Epithelial cell of proximal tubule (primary cell): ENCODE data around the gene S100A4. TPM values are rescaled to one million over a fixed set of nuclear protein-coding genes. Genes with fewer than 3 reads are reported as not detected.
"Not testable (repeated sequence)": the region's sequence is repeated elsewhere in the genome, so short reads cannot be mapped to it uniquely, and the experiment has no call there.

Source experiments
- DNase-seq: peaks from one replicate; pipeline ENCODE4 v3.0.0-alpha.2; 2011; ENCODE audit warnings: low read depth
- H3K4me3 ChIP-seq: 2 replicates; pipeline ENCODE4 v1.5.1; 2011; ENCODE audit warnings: low read depth, mild to moderate bottlenecking, low read length
- total RNA-seq: library from RNA; depleted of rRNA; stranded (reverse); fragments of >200 nt; gene quantifications from 2 replicates; pipeline ENCODE4 v1.2.3, GENCODE V29; 2015
- TF ChIP-seq, protein P1 (sequence below): conservative IDR thresholded peaks from 2 replicates; pipeline ENCODE4 v1.5.1; 2012; ENCODE audit warnings: low read depth, mild to moderate bottlenecking, low read length

Gene S100A4
- total RNA-seq, 1 donor from 2014 or later, result 33.8 TPM

DNA sequence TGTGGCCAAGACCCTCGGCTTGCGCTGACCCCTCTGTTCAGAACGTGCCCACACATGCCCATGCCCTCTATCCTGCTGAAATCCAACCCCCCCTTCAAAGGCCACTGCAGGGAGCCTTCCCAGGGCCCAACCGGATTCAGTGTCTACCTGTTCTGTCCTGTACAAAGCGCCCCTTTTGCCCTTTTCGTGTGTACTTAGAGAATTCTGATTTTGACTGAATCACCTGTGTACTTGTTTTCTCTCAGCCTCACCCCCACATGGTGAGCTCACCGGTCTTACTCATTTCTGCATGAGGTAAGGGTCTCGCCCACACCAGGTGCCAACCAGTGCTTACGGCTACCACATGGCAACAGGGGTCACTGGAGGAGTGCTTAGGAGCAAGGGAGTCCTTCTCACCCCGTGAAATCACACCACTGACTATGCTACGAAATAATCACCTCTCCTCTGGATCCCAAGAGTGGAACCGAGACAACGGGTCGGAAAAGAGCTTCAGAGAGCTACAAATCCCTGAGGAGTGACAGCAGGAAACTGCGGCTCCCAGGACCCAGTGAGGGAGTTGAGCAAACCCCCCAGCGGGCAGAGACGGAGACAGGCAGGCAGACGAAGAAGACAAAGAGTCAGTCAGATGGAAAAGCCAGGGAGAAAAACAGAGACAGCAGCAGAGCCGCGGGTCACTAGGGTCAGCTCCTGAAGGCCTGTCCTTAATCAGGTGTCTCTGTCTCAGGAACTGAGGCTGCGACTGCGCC, 22.2 kb upstream of the S100A4 start:
- TF ChIP-seq, protein P1, sequence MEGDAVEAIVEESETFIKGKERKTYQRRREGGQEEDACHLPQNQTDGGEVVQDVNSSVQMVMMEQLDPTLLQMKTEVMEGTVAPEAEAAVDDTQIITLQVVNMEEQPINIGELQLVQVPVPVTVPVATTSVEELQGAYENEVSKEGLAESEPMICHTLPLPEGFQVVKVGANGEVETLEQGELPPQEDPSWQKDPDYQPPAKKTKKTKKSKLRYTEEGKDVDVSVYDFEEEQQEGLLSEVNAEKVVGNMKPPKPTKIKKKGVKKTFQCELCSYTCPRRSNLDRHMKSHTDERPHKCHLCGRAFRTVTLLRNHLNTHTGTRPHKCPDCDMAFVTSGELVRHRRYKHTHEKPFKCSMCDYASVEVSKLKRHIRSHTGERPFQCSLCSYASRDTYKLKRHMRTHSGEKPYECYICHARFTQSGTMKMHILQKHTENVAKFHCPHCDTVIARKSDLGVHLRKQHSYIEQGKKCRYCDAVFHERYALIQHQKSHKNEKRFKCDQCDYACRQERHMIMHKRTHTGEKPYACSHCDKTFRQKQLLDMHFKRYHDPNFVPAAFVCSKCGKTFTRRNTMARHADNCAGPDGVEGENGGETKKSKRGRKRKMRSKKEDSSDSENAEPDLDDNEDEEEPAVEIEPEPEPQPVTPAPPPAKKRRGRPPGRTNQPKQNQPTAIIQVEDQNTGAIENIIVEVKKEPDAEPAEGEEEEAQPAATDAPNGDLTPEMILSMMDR, result no peak
- H3K4me3 ChIP-seq, result peak overlapping the region; percentile 33
- peak; percentile 90 for DNase-seq

DNA sequence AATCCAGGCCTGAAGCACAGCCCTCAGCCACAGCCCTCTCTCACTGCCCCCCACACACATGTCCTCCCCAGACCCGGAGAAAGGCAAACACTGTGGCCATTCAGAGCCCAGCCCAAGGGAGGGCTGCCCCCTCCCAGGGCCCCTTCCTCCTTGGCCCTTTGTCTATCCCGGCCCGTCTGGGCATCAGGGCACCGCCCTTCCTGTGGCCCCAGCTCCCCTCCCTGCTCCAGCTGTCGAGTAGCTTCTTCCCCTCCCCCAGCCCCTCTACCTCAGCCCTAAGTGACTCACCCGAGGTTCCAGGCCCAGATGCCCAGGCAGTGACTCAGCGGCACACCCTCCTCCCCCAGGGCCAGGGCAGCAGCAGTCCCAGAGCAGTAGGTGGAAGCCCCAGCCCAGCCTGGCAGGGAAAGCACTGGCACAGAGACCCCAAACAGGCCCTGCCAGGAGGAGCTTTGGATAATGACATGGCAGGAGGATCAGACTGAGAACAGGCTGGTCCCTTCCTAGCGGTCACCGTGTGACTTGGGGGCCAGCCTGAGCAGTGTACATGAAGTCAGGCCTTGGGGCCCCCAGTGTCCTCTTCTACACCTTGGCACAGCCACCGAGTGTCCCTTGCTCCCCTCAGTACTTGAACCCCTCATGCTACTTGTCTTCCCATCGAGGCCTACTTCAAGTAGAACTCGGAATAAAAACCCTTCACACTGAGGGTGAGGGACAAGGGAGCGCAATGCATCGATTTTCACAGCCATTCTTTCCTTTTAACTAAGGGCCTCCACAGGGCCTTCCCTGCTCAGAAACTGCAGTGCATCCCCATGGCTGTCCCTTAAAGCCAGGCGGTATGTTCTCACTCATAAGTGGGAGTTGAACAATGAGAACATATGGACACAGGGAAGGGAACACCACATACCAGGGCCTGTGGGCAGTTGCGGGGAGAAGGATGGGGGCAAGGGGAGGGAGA, 21.1 kb upstream of the S100A4 start:
- DNase-seq, result peak; percentile 87
- no peak overlapping the region for H3K4me3 ChIP-seq
- TF ChIP-seq, protein P1, result no peak

DNA sequence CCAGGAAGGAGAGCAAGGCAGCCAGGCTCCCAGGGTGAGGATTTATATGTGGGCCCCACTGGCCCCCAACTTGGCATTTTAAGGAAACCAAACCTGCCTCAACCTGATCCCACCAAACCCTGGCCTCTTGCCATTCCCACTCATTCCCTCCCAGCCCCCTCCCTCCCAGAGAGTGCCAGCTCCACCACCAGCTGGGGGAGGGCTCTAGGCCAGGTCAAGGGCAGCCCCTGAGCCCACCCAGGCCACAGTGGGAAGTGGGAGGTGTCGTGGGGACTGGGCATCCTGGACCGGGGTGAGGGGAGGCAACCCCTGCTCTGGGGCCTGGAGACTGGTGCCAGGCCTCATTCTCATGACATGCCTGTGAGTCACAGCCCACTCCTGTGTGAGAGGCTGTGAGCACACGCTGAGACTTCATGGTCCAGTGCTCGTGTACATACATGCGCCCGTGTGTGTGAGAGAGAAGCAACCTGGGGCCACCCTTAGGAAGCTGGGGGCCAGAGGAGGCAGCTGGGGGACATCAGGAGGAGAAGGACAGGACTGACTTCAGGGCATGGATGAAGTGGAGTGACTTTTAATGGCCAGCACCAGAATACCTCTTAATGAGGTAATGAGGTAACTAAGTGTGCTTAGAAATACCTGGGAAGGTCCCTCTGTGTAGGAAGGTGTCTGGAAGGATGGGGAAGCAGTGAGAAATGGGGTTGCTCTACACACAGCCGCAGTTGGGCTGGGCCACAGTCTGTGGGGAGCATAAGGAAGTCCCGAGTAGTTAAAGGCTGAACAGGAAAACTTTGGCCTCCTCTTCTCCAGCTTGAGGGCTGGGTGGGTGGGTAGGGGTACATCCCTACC, 20.1 kb upstream of the S100A4 start, which contains the start of gene S100A2:
S100A2 (minus strand) TSS at position 316 of the 846 bp plus-strand sequence. CDS start 1,967 bp downstream, outside the sequence.
- peak within 1 kb of the TSS; percentile 36 for H3K4me3 ChIP-seq
- TF ChIP-seq, protein P1, result no peak
- peak; percentile 88 for DNase-seq

DNA sequence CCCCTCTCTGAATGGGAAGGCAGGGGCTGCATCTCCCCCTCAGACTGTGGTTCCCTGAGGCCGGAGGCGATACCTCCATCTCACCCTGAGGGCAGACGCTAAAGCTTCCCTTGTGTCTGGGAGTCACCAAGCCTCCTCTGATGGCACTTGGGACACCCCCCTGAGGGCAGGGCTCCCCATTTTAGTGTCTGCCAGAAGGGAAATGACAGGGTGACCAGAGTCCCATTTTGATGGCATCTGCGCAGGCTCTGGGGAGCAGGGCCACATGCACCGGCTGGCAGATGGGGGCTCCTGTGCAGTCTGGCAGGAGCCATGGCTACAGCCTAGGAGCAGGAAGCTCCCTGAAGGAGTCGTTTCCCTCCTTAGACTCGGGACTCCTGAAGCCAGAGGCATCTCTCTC, 18.4 kb upstream of the S100A4 start:
- peak overlapping the region; percentile 36 for H3K4me3 ChIP-seq
- no peak for DNase-seq

DNA sequence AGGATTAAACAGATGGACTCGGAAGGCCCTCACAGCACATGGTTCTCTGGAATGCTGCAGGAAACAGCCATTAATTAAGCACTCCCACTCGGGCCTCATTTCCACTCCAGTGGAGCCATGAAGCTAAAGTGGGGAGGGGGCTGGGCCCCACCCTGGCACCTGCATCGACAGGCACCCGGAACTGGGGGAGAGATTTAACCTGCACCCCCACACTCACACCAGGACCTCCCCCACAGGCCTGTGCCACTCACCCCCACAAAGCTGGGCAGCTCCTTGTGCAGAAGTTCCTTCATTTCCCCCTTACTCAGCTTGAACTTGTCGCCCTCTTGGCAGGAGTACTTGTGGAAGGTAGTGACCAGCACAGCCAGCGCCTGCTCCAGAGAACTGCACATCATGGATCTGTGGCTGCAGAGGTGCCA, 17.9 kb upstream of the S100A4 start:
- TF ChIP-seq, protein P1, result no peak
- peak overlapping the region; percentile 36 for H3K4me3 ChIP-seq
- no peak for DNase-seq

More for the DNA sequence above, 18.4 kb upstream of the S100A4 start:
- TF ChIP-seq, protein P1, result no peak

DNA sequence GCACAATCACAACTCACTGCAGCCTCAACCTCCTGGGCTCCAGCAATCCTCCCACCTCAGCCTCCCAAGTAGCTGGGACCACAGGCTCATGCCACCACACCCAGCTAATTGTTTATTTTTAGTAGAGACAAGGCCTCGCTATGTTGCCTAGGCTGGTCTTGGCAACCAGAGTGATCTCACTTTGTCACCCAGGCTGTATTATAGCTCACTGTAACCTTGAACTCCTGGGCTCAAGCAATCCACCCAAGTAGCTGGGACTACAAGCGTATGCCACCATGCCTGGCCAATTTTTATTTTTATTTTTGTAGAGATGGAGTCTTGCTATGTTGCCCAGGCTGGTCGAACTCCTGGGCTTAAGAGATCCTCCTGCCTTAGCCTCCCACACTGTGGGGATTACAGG, 16.4 kb upstream of the S100A4 start:
- not testable (repeated sequence) for H3K4me3 ChIP-seq, DNase-seq
